Testis (tissue), 2 donors: Measurements from ENCODE around the gene ITGA4.

Experiments
- CTCF ChIP-seq, 3 experiments: fragments of 450-650 bp in 2 of 3; fragments of 200-600 bp in 1 of 3; sonication (generic) in 1 of 3; IDR thresholded peaks; one replicate each; pipeline ENCODE4 v1.5.1; 2016 to 2019; ENCODE audit warnings: antibody characterized with exemption in 3 of 3, mild to moderate bottlenecking in 2 of 3, moderate library complexity in 1 of 3
- POLR2A ChIP-seq: fragments of 450-650 bp; IDR thresholded peaks from one replicate; pipeline ENCODE4 v1.6.1; 2017; ENCODE audit warnings: antibody characterized with exemption, mild to moderate bottlenecking, moderate library complexity

GRCh38 chr2:181468811-181469210 is 11.6 kb downstream of the ITGA4 start:
- TF ChIP-seq CTCF (IDR thresholded peaks at IDR 0.05) (no peak), POLR2A (no peak)
